Measurements from ENCODE around the gene FBXW7. TPM values are rescaled to one million over a fixed set of nuclear protein-coding genes. Genes with fewer than 3 reads are reported as not detected.
A peak's percentile ranks its signal among the peaks of the same experiment; 100 is the strongest.

The FBXW7 gene
- total and polyA plus RNA-seq, 2 donors (not counting 1 experiment from before 2014, with no cell fraction given): 23.0 to 125 TPM

- H3K27ac ChIP-seq (ENCODE audit: low read length in 2 of 2): no peak overlapping the region
- no peaks in the 10 kb centered on the region for H3K9me3 Mint-ChIP-seq (ENCODE audit: insufficient read depth)
- H3K4me3 ChIP-seq (ENCODE audit: control extremely low read depth in 1 of 5, extremely low read depth in 1 of 5, insufficient read depth in 1 of 5, low read depth in 2 of 5, low read length in 4 of 5): no peak overlapping the region
- ChIA-PET POLR2A (interaction anchor here (0.6 kb wide), 1 partner anchor 26 kb away, joined by 3 read pairs; no protein-coding TSS in a partner anchor), CTCF (interaction anchor here (0.8 to 1.2 kb wide), 2 partner anchors 16 to 39 kb away, joined by 3 read pairs; no protein-coding TSS in a partner anchor)
- no peaks in the 10 kb centered on the region for H3K27me3 Mint-ChIP-seq
- intact Hi-C loops (cut with micrococcal nuclease): loop anchor here (5.0 kb wide), 2 partner anchors 77 to 1522 kb away; partner anchors contain the start of gene LRBA
- peaks cover 13 to 19% of the 10 kb centered on the region in 2 donors for H3K4me1 ChIP-seq (ENCODE audit: control insufficient read depth in 2 of 2, insufficient read depth in 2 of 2, low read length in 2 of 2)
- 99% methylated on average over 14 of the region's 16 CpGs for whole genome bisulfite sequencing (ENCODE audit: insufficient coverage)
- peaks cover 38% of the 10 kb centered on the region for H3K4me1 Mint-ChIP-seq
- no peak overlapping the region for H3K4me2 ChIP-seq (replicated peaks; ENCODE audit: low read depth, low read length, poor library complexity, severe bottlenecking)
- H2AFZ ChIP-seq (ENCODE audit: insufficient read depth, low read depth, low read length, poor library complexity, severe bottlenecking): no peak overlapping the region
- H3K9me3 ChIP-seq (ENCODE audit: control extremely low read depth in 1 of 3, control insufficient read depth in 2 of 3, insufficient read depth in 1 of 3, low read length in 2 of 3): peaks cover 0 to 17% (median 0%) of the 10 kb centered on the region in 3 donors
- H3K36me3 ChIP-seq (replicated peaks in 1 of 2; ENCODE audit: control extremely low read depth in 1 of 2, control insufficient read depth in 1 of 2, extremely low read depth in 1 of 2, insufficient read depth in 2 of 2, low read length in 1 of 2): peaks cover 0 to 11% of the 10 kb centered on the region in 2 experiments
- no peak for ATAC-seq (ENCODE audit: low read depth)
- DNase-seq: no peak
- H3K79me2 ChIP-seq (ENCODE audit: control insufficient read depth, insufficient read depth, low read length): peaks cover 65% of the 10 kb centered on the region
- no peaks in the 10 kb centered on the region for H3K27me3 ChIP-seq (replicated peaks in 1 of 4; ENCODE audit: control extremely low read depth in 1 of 4, control insufficient read depth in 3 of 4, insufficient read depth in 4 of 4, low read length in 3 of 4)
- H4K20me1 ChIP-seq (ENCODE audit: control insufficient read depth, insufficient read depth, low read length, poor library complexity, severe bottlenecking): peaks cover 17% of the 10 kb centered on the region
- no peak overlapping the region for H3K9ac ChIP-seq (ENCODE audit: low read length)
- no peak overlapping the region for H3K4me3 Mint-ChIP-seq
- H3K27ac Mint-ChIP-seq: no peak overlapping the region
- TF ChIP-seq EZH2 (IDR thresholded peaks at IDR 0.05; ENCODE audit: borderline replicate concordance, insufficient read depth, low read depth, low read length, poor library complexity, severe bottlenecking): no peak
- TF ChIP-seq CTCF (IDR thresholded peaks at IDR 0.05): no peak
Measured at GRCh38 chr4:152539556-152540292, 3.8 kb upstream of the FBXW7 start.

- peak overlapping the region; percentile 77 for H3K4me2 ChIP-seq (replicated peaks; ENCODE audit: low read depth, low read length, poor library complexity, severe bottlenecking)
- Mint-ChIP-seq H3K4me3 (peak overlapping the region; percentile 98), H3K27ac (peak overlapping the region; percentile 96), H3K9me3 (ENCODE audit: insufficient read depth) (no peaks in the 10 kb centered on the region), H3K4me1 (peaks cover 53% of the 10 kb centered on the region), H3K27me3 (no peaks in the 10 kb centered on the region)
- CTCF ChIA-PET: interaction anchor here (0.7 to 3.6 kb wide), 4 partner anchors 37 to 240 kb away, joined by 3 to 30 read pairs (median 4); no protein-coding TSS in a partner anchor
- peaks cover 25 to 26% of the 10 kb centered on the region in 2 donors for H3K4me1 ChIP-seq (ENCODE audit: control insufficient read depth in 2 of 2, insufficient read depth in 2 of 2, low read length in 2 of 2)
- H3K27me3 ChIP-seq (replicated peaks in 1 of 4; ENCODE audit: control extremely low read depth in 1 of 4, control insufficient read depth in 3 of 4, insufficient read depth in 4 of 4, low read length in 3 of 4): no peaks in the 10 kb centered on the region
- H2AFZ ChIP-seq (ENCODE audit: insufficient read depth, low read depth, low read length, poor library complexity, severe bottlenecking): no peak overlapping the region
- H3K27ac ChIP-seq (ENCODE audit: low read length in 2 of 2): peak overlapping the region in 1 of 2 donors; percentile 88
- DNase-seq: no peak
- peaks cover 31% of the 10 kb centered on the region for H4K20me1 ChIP-seq (ENCODE audit: control insufficient read depth, insufficient read depth, low read length, poor library complexity, severe bottlenecking)
- no peak for ATAC-seq (ENCODE audit: low read depth)
- POLR2A ChIA-PET: interaction anchor here (2.1 kb wide), 1 partner anchor 17 kb away, joined by 9 read pairs; no protein-coding TSS in a partner anchor
- H3K36me3 ChIP-seq (replicated peaks in 1 of 2; ENCODE audit: control extremely low read depth in 1 of 2, control insufficient read depth in 1 of 2, extremely low read depth in 1 of 2, insufficient read depth in 2 of 2, low read length in 1 of 2): peaks cover 0 to 11% of the 10 kb centered on the region in 2 experiments
- H3K4me3 ChIP-seq (ENCODE audit: control extremely low read depth in 1 of 5, extremely low read depth in 1 of 5, insufficient read depth in 1 of 5, low read depth in 2 of 5, low read length in 4 of 5): peak overlapping the region in 1 of 5 experiments; percentile 1
- intact Hi-C loops (cut with micrococcal nuclease): loop anchor here (5.0 kb wide), 2 partner anchors 76 to 1521 kb away; partner anchors contain the start of gene LRBA
- peaks cover 0 to 17% (median 0%) of the 10 kb centered on the region in 3 donors for H3K9me3 ChIP-seq (ENCODE audit: control extremely low read depth in 1 of 3, control insufficient read depth in 2 of 3, insufficient read depth in 1 of 3, low read length in 2 of 3)
- WGBS (ENCODE audit: insufficient coverage): 92% methylated on average over 1 of the region's 1 CpG
- TF ChIP-seq CTCF (IDR thresholded peaks at IDR 0.05): no peak
- TF ChIP-seq EZH2 (IDR thresholded peaks at IDR 0.05; ENCODE audit: borderline replicate concordance, insufficient read depth, low read depth, low read length, poor library complexity, severe bottlenecking): no peak
- H3K9ac ChIP-seq (ENCODE audit: low read length): no peak overlapping the region
- H3K79me2 ChIP-seq (ENCODE audit: control insufficient read depth, insufficient read depth, low read length): peaks cover 75% of the 10 kb centered on the region
Measured at GRCh38 chr4:152537881-152538280, 2.0 kb upstream of the FBXW7 start.
